GM18861 (cell line): Measurements from ENCODE around the gene FOXD2.

Experiments used
- ATAC-seq: cut with Tn5 transposase; IDR thresholded peaks from one replicate; pipeline ENCODE4 v1.9.1; 2021; ENCODE audit not compliant: unreplicated experiment

Gene FOXD2

DNA sequence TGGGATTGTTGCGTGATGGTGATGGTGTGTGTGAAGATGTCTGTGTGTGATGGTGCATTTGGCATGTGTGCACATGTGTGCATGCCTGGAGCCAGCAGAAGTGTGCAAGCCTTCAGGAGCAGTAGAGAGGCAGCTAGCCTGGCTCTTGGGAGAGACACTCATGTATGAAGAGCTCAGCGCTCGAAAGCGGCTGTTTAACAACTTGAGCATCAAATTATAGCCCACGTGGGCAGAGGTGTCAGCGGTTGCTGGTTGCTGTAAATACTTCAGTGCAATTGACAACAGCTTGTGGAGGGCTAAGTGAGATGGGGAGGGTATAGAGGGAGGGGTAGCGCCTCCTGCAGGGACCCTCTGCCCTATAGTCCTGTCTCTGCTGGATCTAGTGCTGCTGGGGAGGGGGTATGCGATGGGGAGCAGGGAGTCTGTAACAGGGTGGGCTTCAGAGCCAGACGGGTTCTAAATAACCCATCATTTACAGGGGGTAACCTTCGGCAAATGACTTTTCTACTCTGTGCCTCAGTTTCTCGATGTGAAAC is 21.5 kb downstream of the FOXD2 start:
- no peak for ATAC-seq

GRCh38 chr1:47460040-47460439 is 22.2 kb downstream of the FOXD2 start:
- no peak for ATAC-seq

DNA sequence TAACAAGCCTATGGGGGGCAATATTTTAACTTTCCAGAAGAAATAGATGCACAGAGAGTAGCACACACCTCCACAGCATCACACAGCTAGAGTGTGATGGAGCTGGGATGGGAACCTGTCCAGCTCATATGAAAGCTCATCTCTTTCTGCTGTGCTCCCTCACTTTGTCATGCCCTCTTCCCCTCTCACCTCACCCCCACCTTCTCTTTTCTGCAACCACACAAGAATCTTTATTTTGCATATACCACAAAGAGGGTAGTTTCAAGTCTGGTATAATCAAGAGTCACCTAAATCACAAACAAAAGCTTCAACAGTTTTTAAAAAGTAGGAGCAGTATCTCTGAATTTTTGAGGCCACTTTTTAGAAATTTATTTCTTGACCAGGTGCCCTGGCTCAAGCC is 22.6 kb downstream of the FOXD2 start:
- ATAC-seq = no peak

GRCh38 chr1:47465605-47466004 is 27.8 kb downstream of the FOXD2 start:
- ATAC-seq = no peak

DNA sequence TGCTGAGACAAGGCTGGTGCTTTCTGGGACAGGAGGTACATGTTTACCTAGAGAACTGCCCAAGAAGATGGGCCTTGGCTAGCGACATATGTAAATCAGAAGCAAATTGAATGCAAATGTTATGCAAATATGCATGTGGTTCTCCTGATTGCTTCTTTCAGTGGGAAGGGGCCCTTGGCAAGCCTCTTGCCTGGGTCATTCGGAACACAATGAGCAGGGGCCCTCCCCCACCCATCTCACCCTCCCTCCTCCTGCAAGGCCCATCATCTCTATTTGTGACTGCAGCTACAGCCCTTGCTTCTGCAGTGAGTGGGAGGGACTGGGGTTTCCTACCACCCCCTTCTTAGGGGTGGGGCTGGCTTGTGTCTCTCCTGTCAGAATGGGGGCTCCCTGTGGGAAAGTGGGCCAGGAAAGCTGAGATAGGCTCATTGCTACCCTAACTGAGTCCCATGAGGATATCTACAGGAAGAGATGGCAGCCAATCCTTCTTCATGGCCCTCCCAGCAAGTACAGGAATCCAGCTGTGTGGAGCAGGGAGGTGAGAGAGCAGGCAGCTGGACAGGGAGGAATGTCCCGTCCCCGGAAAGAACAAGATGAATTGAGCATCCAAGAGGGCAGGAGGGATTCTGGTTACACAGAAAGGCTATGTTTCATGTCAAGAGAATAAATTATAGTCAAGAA is 31.0 kb downstream of the FOXD2 start:
- no peak for ATAC-seq

DNA sequence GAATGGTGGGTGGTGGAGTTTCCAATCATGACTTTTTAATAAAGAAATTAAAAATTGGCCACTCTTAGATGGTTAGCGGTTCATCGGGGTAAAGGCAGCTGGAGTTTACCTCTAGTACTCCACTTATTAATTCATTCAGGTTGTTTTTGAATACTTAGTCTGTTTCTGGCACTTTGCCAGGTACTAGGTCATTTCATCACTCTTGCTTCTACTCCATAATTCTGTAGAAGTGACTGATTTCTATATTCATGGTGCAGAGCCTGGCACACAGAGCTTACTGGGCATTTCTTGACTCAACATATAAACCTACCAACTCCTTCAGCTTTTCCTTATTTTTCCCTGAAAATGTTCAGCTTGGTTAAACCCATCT is 31.5 kb downstream of the FOXD2 start:
- ATAC-seq = no peak

GRCh38 chr1:47469910-47470309 is 32.1 kb downstream of the FOXD2 start:
- ATAC-seq = no peak

DNA sequence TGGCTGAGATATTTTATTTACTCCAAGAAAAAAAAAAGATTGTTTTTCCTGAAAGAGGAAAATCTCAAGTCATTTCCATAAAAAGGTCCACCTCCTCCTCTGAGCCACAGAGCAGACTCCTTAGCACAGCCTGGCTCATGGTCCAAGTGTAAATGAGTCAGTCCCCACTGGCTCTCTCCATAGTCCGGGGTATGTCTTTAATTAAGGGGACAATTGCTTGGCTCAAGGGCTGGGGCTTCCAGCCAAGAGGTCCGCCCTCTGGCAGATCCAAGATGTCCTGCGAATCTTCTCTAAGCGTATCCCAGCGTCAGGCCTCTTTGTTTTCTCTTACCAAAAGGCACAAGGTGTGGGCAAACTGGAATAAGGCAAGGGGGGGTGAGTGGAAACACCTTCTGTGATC is 33.3 kb downstream of the FOXD2 start:
- ATAC-seq = no peak

- ATAC-seq = no peak
Measured at GRCh38 chr1:47474278-47475193, 36.7 kb downstream of the FOXD2 start.

DNA sequence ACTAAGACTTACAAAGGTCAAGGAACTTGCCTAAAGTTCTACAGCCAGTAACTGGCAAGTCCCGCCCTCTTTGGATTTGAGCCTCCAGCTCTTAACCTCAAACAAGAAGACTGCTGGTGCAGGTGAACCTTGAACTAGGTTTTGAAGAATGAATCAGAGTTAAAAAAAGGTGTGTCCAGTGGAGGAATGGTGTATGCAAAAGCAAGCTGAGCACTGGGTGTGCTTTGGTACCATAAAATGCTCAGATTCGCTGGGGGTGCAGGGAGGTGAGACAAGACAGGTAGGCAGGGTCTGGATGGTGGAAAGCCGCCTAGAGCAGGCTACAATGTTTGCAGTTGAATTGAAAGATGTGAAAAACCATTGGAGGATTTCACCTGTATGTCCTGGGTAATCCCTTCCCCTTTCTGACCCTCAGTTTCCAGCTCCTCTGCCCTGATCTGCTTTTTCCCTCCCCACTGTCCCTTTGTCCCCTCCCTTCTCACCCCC is 39.8 kb downstream of the FOXD2 start:
- ATAC-seq = no peak

DNA sequence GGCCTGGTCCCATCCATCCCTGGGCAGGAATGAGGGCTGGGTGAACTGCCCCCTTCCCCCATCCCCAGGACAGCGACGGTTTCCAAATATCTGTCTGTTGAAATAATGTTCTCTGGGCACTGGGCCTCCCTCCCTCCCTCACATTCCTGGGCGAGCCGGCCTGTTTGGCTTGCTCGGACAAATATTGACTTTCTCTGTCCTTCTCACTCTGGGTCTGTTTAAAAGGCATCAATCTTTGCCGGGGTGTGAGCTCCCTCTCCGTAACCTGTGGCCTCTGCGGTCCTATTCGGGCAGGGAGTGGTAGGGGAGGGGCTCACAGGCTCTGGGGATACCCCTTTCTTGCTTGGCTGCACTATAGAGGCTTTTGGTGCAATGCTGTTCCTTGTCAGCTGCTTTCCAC is 40.2 kb downstream of the FOXD2 start:
- no peak for ATAC-seq

DNA sequence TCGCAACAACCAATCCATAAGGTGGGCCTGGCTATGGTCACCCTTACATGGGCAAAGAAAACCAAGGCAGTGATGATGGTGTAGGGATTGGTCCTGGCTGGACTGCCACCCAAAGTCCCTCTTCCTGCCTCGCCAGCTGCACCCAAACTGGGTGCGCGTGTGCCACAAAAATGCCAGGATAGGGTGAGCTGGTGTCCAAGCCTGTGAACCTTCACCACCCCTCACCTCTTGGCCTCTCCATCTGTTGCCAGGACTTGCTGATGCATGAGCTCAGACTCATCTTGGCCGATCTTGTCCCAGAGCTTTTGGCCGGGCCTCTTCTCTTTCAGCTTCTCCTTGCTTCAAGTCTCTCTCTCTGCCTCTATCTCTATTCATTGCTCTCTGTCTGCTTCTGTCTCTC is 41.8 kb downstream of the FOXD2 start:
- ATAC-seq = no peak

DNA sequence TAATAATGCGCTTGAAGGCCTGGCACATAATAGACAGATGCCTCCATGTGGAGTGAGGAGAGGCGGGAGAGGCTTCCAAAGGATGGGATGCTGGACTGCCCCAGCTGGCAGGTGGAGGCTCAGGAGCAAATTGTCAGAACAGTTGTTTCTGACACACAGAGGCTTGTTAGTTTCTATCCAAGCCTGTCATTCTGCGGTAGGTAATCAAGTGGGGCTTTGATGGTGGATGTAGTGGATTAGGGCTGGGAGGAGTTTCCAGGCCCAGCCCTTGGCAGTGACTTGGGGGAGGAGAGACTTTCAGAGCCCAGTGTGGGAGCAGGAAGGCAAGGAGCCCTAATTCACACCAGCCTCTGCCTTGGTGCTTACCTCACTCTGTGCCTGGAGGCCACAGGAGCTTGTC is 44.1 kb downstream of the FOXD2 start:
- no peak for ATAC-seq

GRCh38 chr1:47482786-47483185 is 44.9 kb downstream of the FOXD2 start:
- no peak for ATAC-seq

DNA sequence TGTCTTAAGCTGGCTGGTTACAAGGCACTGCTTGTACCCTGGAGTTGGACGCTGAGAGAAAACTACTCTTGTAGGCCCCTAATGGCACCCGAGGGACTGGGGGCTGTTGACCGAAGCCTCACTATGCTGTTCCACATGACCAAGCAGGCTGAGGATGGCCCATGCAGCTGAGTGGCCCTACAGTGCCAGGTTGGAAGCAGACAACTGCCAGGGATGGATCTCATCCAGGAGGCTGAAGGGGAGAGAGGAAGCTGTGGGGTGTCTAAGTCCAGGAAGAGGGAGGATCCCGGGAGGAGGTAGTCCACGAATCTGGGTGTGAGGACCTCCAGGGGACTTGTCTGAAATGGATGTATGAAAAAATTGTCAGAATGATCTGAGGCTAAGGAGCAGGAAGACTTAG is 45.8 kb downstream of the FOXD2 start:
- ATAC-seq = no peak

- no peak for ATAC-seq
Measured at GRCh38 chr1:47485817-47486216, 48.0 kb downstream of the FOXD2 start.

- ATAC-seq = no peak
Measured at GRCh38 chr1:47487332-47487731, 49.5 kb downstream of the FOXD2 start.

DNA sequence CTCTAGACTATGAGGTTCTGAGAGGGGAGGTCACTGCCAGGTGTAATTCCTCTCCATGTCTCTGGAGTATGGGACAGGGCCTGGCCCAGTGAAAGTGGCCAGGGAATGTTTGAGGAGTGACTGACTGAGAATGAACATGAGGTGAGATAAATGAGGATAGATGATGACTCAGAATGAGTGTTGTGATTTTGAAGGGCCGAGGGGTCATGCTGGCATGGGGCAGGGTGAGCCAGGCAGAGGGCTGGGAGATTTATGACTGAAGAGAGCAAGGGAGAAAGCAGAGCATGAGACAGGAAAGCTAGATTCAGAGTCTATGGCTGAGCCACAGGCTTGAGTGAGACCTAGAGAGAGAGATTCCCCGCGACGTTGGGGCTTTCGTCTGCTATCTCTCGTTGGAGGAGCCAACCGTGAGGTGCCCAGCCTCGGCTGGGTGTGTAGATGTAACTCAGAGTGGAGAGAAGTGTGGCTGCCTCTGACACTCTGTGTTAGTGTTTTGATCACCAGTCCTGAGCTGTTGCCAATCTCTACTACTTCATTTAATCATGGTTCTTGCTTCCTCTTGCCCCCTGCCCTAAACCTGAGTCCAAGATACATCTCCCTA is 50.1 kb downstream of the FOXD2 start:
- no peak for ATAC-seq
